IMR-90 (cell line): Measurements from ENCODE around the gene PJA1. TPM values are rescaled to one million over a fixed set of nuclear protein-coding genes. Genes with fewer than 3 reads are reported as not detected.

Experiments used
- ATAC-seq: fragments of 200-7000 bp; cut with Tn5 transposase; 2 replicates; pipeline ENCODE4 v1.9.1; 2020; ENCODE audit warnings: low read depth, mild to moderate bottlenecking, moderate library complexity
- BruUV-seq: library from RNA; stranded (reverse); fragments of 400-500 nt; replicated peaks from 2 replicates; lab custom pipeline; 2021; lab: Mats Ljungman, UMichigan
- CTCF ChIA-PET: fragments of 300-600 bp; formaldehyde crosslinking; extraction: SDS; loops from one replicate; lab custom pipeline; 2021; ENCODE audit warnings: antibody characterized with exemption; lab: Yijun Ruan, JAX
- POLR2A ChIA-PET: fragments of 300-600 bp; sonication (Branson Sonifier 250); formaldehyde crosslinking; loops from one replicate; lab custom pipeline; 2022; ENCODE audit warnings: antibody characterized with exemption; ENCODE audit not compliant: unreplicated experiment; lab: Charles Lee
- DNase-seq: peaks from one replicate; pipeline ENCODE4 v3.0.0; 2013
- H2AFZ ChIP-seq: replicated peaks from 2 replicates; pipeline ENCODE3; 2013; ENCODE audit warnings: low read length, mild to moderate bottlenecking; ENCODE audit not compliant: poor library complexity
- H2AK5ac ChIP-seq: 2 replicates; pipeline ENCODE4 v1.6.1; 2013; ENCODE audit warnings: low read depth, low read length, inconsistent platforms
- H2AK9ac ChIP-seq: replicated peaks from 2 replicates; pipeline ENCODE3; 2013; ENCODE audit warnings: mild to moderate bottlenecking, low read depth, low read length, moderate library complexity; ENCODE audit not compliant: poor library complexity
- H2BK120ac ChIP-seq: 2 replicates; pipeline ENCODE4 v1.6.1; 2013; ENCODE audit warnings: low read depth, low read length, inconsistent platforms
- H2BK15ac ChIP-seq: 3 replicates; pipeline ENCODE4 v1.6.1; 2013; ENCODE audit warnings: low read depth, low read length, inconsistent platforms
- H2BK20ac ChIP-seq: 2 replicates; pipeline ENCODE4 v1.6.1; 2013; ENCODE audit warnings: low read depth, mild to moderate bottlenecking, inconsistent platforms, low read length, moderate library complexity
- H2BK5ac ChIP-seq: 2 replicates; pipeline ENCODE4 v1.6.1; 2013; ENCODE audit warnings: mild to moderate bottlenecking, low read depth, low read length, inconsistent platforms; ENCODE audit not compliant: poor library complexity, severe bottlenecking
- H3K14ac ChIP-seq: replicated peaks from 2 replicates; pipeline ENCODE4 v1.6.1; 2013; ENCODE audit warnings: low read depth, low read length, inconsistent platforms
- H3K18ac ChIP-seq: 2 replicates; pipeline ENCODE4 v1.6.1; 2013; ENCODE audit warnings: low read depth, low read length, control low read depth
- H3K23ac ChIP-seq: 2 replicates; pipeline ENCODE4 v1.6.1; 2013; ENCODE audit warnings: low read depth, low read length, inconsistent platforms
- H3K27ac ChIP-seq: 2 replicates; pipeline ENCODE4 v1.5.1; 2013; ENCODE audit warnings: mild to moderate bottlenecking, control low read depth, low read length; ENCODE audit not compliant: insufficient read depth
- H3K27me3 ChIP-seq: 2 replicates; pipeline ENCODE4 v1.6.1; 2013; ENCODE audit warnings: low read length; ENCODE audit not compliant: control insufficient read depth, insufficient read depth
- H3K36me3 ChIP-seq: 2 replicates; pipeline ENCODE4 v1.6.1; 2013; ENCODE audit warnings: low read length, mixed read lengths; ENCODE audit not compliant: control insufficient read depth, insufficient read depth
- H3K4ac ChIP-seq: 2 replicates; pipeline ENCODE4 v1.6.1; 2013; ENCODE audit warnings: low read depth, low read length, inconsistent platforms
- H3K4me1 ChIP-seq: 2 replicates; pipeline ENCODE4 v1.6.1; 2013; ENCODE audit warnings: low read length, mixed read lengths; ENCODE audit not compliant: control insufficient read depth, insufficient read depth
- H3K4me2 ChIP-seq: 2 replicates; pipeline ENCODE4 v1.6.1; 2013; ENCODE audit warnings: low read depth, mild to moderate bottlenecking, control low read depth, low read length, moderate library complexity
- H3K4me3 ChIP-seq: 2 replicates; pipeline ENCODE4 v1.5.1; 2013; ENCODE audit warnings: low read depth, mild to moderate bottlenecking, control low read depth, low read length, moderate library complexity; ENCODE audit not compliant: insufficient read depth
- H3K56ac ChIP-seq: 2 replicates; pipeline ENCODE4 v1.6.1; 2013; ENCODE audit warnings: low read length, inconsistent platforms; ENCODE audit not compliant: insufficient read depth; ENCODE audit errors: extremely low read depth
- H3K79me1 ChIP-seq, 2 experiments: 2 replicates each; pipeline ENCODE4 v1.6.1; 2013; ENCODE audit warnings: low read length in 2 of 2, inconsistent platforms in 1 of 2, low read depth in 1 of 2
- H3K9ac ChIP-seq: 2 replicates; pipeline ENCODE4 v1.6.1; 2013; ENCODE audit warnings: low read depth, low read length, control low read depth
- H3K9me1 ChIP-seq: 2 replicates; pipeline ENCODE4 v1.6.1; 2013; ENCODE audit warnings: low read length, inconsistent platforms; ENCODE audit not compliant: insufficient read depth
- H3K9me3 ChIP-seq: 2 replicates; pipeline ENCODE4 v1.6.1; 2013; ENCODE audit warnings: low read length; ENCODE audit not compliant: control insufficient read depth, insufficient read depth
- H4K20me1 ChIP-seq: 2 replicates; pipeline ENCODE4 v1.6.1; 2013; ENCODE audit warnings: low read length, inconsistent platforms; ENCODE audit not compliant: insufficient read depth
- H4K5ac ChIP-seq: 2 replicates; pipeline ENCODE4 v1.6.1; 2013; ENCODE audit warnings: mild to moderate bottlenecking, low read depth, low read length, control low read depth
- H4K8ac ChIP-seq, 2 experiments: 2 replicates each; pipeline ENCODE4 v1.6.1; 2013; ENCODE audit warnings: low read depth in 2 of 2, low read length in 2 of 2, control low read depth in 1 of 2, inconsistent platforms in 1 of 2
- H4K91ac ChIP-seq: 2 replicates; pipeline ENCODE4 v1.6.1; 2013; ENCODE audit warnings: low read depth, low read length, inconsistent platforms; ENCODE audit not compliant: insufficient read depth
- BHLHE40 ChIP-seq: fragments of 150-350 bp; IDR thresholded peaks from 2 replicates; pipeline ENCODE4 v1.6.1; 2016; ENCODE audit warnings: mild to moderate bottlenecking, low read depth, low read length
- CEBPB ChIP-seq: IDR thresholded peaks from 2 replicates; pipeline ENCODE4 v1.6.1; 2012; ENCODE audit warnings: low read depth, low read length, improper control_type of control experiment
- CHD1 ChIP-seq: IDR thresholded peaks from 2 replicates; pipeline ENCODE4 v1.6.1; 2012; ENCODE audit warnings: low read depth, low read length, improper control_type of control experiment
- CTCF ChIP-seq: conservative IDR thresholded peaks from 2 replicates; pipeline ENCODE4 v1.5.1; 2012; ENCODE audit warnings: mild to moderate bottlenecking, low read depth, low read length, improper control_type of control experiment
- FOS ChIP-seq: fragments of 150-350 bp; IDR thresholded peaks from 2 replicates; pipeline ENCODE4 v1.6.1; 2016; ENCODE audit warnings: low read depth, low read length
- MAFK ChIP-seq: IDR thresholded peaks from 2 replicates; pipeline ENCODE4 v1.6.1; 2012; ENCODE audit warnings: low read depth, low read length, improper control_type of control experiment
- MAZ ChIP-seq: IDR thresholded peaks from 2 replicates; pipeline ENCODE4 v1.6.1; 2012; ENCODE audit warnings: low read depth, mild to moderate bottlenecking, low read length, improper control_type of control experiment, moderate library complexity, borderline replicate concordance
- MXI1 ChIP-seq: IDR thresholded peaks from 2 replicates; pipeline ENCODE4 v1.6.1; 2012; ENCODE audit warnings: low read depth, mild to moderate bottlenecking, low read length, moderate library complexity, borderline replicate concordance
- NFE2L2 ChIP-seq: fragments of 150-350 bp; IDR thresholded peaks from 2 replicates; pipeline ENCODE4 v1.6.1; 2016; ENCODE audit warnings: low read depth, mild to moderate bottlenecking, low read length
- POLR2A ChIP-seq: IDR thresholded peaks from 2 replicates; pipeline ENCODE4 v1.6.1; 2012; ENCODE audit warnings: mild to moderate bottlenecking, low read depth, low read length
- RAD21 ChIP-seq: IDR thresholded peaks from 2 replicates; pipeline ENCODE4 v1.6.1; 2012; ENCODE audit warnings: low read length, improper control_type of control experiment
- RCOR1 ChIP-seq: IDR thresholded peaks from 2 replicates; pipeline ENCODE4 v1.6.1; 2012; ENCODE audit warnings: mild to moderate bottlenecking, low read length, improper control_type of control experiment; ENCODE audit not compliant: insufficient replicate concordance
- RFX5 ChIP-seq: IDR thresholded peaks from 2 replicates; pipeline ENCODE4 v1.8.0; 2012; ENCODE audit warnings: low read depth, mild to moderate bottlenecking, low read length, moderate library complexity
- SMC3 ChIP-seq: fragments of 150-350 bp; IDR thresholded peaks from 2 replicates; pipeline ENCODE4 v1.6.1; 2016; ENCODE audit warnings: low read depth, mild to moderate bottlenecking, antibody characterized with exemption, low read length, moderate library complexity
- WGBS, 2 experiments: methylation state at CpG; one replicate each; pipeline versions ENCODE4 v1.1.5 to v1.1.7; 2013; ENCODE audit warnings: missing lambda C conversion rate in 2 of 2; ENCODE audit not compliant: insufficient read length in 1 of 2; ENCODE audit errors: extremely low coverage in 2 of 2; 5-methylcytosine and 5-hydroxymethylcytosine counted together
- dilution Hi-C: fragments of 300-500 bp; cut with HindIII; formaldehyde crosslinking; loops from one replicate; pipeline ENCODE4 v1.14.3; 2018; ENCODE audit warnings: low sequenced_read_pairs; ENCODE audit not compliant: unreplicated experiment
- in situ Hi-C: fragments of 300-500 bp; cut with MboI; formaldehyde crosslinking; loops from 3 replicates; pipeline ENCODE4 v1.14.3; 2019; ENCODE audit warnings: low sequenced_read_pairs, inconsistent platforms, mixed read lengths
- intact Hi-C: fragments of 100-400 bp; cut with micrococcal nuclease; formaldehyde crosslinking; loops from 2 replicates; pipeline ENCODE4 v1.10.0; 2022
- polyA plus RNA-seq, 3 experiments: library from polyadenylated mRNA; depleted of rRNA; stranded (reverse); fragments of >200 nt; gene quantifications; 2 replicates each; pipeline ENCODE4 v1.2.3, GENCODE V29; 2012; ENCODE audit warnings: low replicate concordance in 1 of 3
- total RNA-seq: library from RNA; depleted of rRNA; stranded (reverse); fragments of >200 nt; gene quantifications from 2 replicates; pipeline ENCODE4 v1.2.3, GENCODE V29; 2012
- TF ChIP-seq, protein P1 (sequence below): fragments of 150-350 bp; IDR thresholded peaks from 2 replicates; pipeline ENCODE4 v1.6.1; 2016; ENCODE audit warnings: low read depth, mild to moderate bottlenecking, low read length, moderate library complexity, borderline replicate concordance
- TF ChIP-seq, protein P2 (sequence below): fragments of 150-350 bp; IDR thresholded peaks from 2 replicates; pipeline ENCODE4 v1.6.1; 2017; ENCODE audit warnings: mild to moderate bottlenecking, antibody characterized with exemption, low read length, low read depth

Gene PJA1
- total and polyA plus RNA-seq, 2 of the 4 experiments (the other 2 are of a cell fraction): 15.1 to 24.4 TPM

GRCh38 chrX:69214463-69214862 is 49.2 kb upstream of the PJA1 start:
- Histone ChIP-seq H3K14ac (no peak overlapping the region), H3K23ac (no peak overlapping the region), H2BK120ac (no peak overlapping the region), H3K36me3 (no peaks in the 10 kb centered on the region), H3K79me1 (no peaks in the 10 kb centered on the region), H3K4me1 (no peaks in the 10 kb centered on the region), H2AK5ac (no peak overlapping the region), H2AK9ac (no peak overlapping the region), H3K9ac (no peak overlapping the region), H2AFZ (no peak overlapping the region), H4K20me1 (no peaks in the 10 kb centered on the region; the same call in 1 of the 2 replicates), H3K56ac (no peak overlapping the region), H3K18ac (no peak overlapping the region), H3K27ac (no peak overlapping the region), H3K9me1 (no peaks in the 10 kb centered on the region), H4K8ac (no peak overlapping the region), H4K91ac (no peak overlapping the region), H3K9me3 (peaks cover 5% of the 10 kb centered on the region), H3K4me3 (no peak overlapping the region), H3K27me3 (peaks cover 54% of the 10 kb centered on the region), H3K4me2 (no peak overlapping the region), H2BK15ac (no peak overlapping the region), H2BK5ac (no peak overlapping the region), H3K4ac (no peak overlapping the region), H4K5ac (no peak overlapping the region), H2BK20ac (no peak overlapping the region)
- 60% methylated on average over 1 of the region's 5 CpGs; no CpG with 5 or more reads in 1 of the 2 experiments for WGBS, 2 experiments
- TF ChIP-seq RCOR1 (no peak), CHD1 (no peak), MAZ (no peak), MXI1 (no peak), RFX5 (no peak), NFE2L2 (no peak), FOS (no peak), MAFK (no peak), CEBPB (no peak), SMC3 (no peak), POLR2A (no peak), BHLHE40 (no peak), CTCF (no peak), RAD21 (no peak)
- TF ChIP-seq, protein P1, sequence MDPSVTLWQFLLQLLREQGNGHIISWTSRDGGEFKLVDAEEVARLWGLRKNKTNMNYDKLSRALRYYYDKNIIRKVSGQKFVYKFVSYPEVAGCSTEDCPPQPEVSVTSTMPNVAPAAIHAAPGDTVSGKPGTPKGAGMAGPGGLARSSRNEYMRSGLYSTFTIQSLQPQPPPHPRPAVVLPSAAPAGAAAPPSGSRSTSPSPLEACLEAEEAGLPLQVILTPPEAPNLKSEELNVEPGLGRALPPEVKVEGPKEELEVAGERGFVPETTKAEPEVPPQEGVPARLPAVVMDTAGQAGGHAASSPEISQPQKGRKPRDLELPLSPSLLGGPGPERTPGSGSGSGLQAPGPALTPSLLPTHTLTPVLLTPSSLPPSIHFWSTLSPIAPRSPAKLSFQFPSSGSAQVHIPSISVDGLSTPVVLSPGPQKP: no peak
- TF ChIP-seq, protein P2, sequence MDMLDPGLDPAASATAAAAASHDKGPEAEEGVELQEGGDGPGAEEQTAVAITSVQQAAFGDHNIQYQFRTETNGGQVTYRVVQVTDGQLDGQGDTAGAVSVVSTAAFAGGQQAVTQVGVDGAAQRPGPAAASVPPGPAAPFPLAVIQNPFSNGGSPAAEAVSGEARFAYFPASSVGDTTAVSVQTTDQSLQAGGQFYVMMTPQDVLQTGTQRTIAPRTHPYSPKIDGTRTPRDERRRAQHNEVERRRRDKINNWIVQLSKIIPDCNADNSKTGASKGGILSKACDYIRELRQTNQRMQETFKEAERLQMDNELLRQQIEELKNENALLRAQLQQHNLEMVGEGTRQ: no peak
- ChIA-PET POLR2A (no interaction called here), CTCF (interaction anchor here (1.0 kb wide), 1 partner anchor 387 kb away, joined by 3 read pairs; no protein-coding TSS in a partner anchor)
- no peak for ATAC-seq
- intact Hi-C loops: no loop called here
- in situ Hi-C loops: no loop called here
- BruUV-seq: no TSS peak
- dilution Hi-C loops: no loop called here
- DNase-seq: no peak
